ENCODE results near the gene KRTAP5-5. TPM values are rescaled to one million over a fixed set of nuclear protein-coding genes. Genes with fewer than 3 reads are reported as not detected.

The KRTAP5-5 gene
- total and polyA plus RNA-seq, 2 of the 13 experiments (the other 11 are each of a cell fraction or from before 2014, with no cell fraction given): not detected

DNA sequence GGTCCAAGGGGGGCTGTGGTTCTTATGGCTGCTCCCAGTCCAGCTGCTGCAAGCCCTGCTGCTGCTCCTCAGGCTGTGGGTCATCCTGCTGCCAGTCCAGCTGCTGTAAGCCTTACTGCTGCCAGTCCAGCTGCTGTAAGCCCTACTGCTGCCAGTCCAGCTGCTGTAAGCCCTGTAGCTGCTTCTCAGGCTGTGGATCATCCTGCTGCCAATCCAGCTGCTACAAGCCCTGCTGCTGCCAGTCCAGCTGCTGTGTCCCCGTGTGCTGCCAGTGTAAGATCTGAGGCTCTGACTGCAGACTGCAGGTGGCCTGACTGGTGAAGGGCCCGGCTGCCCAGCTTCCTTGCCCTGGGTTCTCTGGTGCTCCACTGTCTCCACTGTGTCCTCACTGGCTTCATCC, 696 bp downstream of the KRTAP5-5 start:
- Histone ChIP-seq H3K4me1 (ENCODE audit: insufficient read depth, low read length) (no peaks in the 10 kb centered on the region), H3K36me3 (replicated peaks in 1 of 2; ENCODE audit: control insufficient read depth in 1 of 2, insufficient read depth in 2 of 2, low read length in 2 of 2) (no peaks in the 10 kb centered on the region), H3K79me2 (ENCODE audit: insufficient read depth, low read length) (no peaks in the 10 kb centered on the region), H4K20me1 (ENCODE audit: insufficient read depth, low read length) (no peaks in the 10 kb centered on the region), H3K4me2 (ENCODE audit: low read depth, low read length) (no peak overlapping the region), H3K9ac (ENCODE audit: insufficient read depth, low read depth, low read length) (no peak overlapping the region), H3K4me3 (replicated peaks in 1 of 3; ENCODE audit: insufficient read depth in 1 of 3, low read depth in 2 of 3, low read length in 3 of 3) (no peak overlapping the region), H3K9me3 (ENCODE audit: low read length) (no peaks in the 10 kb centered on the region), H2AFZ (ENCODE audit: low read length) (no peak overlapping the region), H3K27ac (ENCODE audit: extremely low read length, insufficient read depth, low read length) (no peak overlapping the region), H3K27me3 (ENCODE audit: control insufficient read depth in 1 of 2, insufficient read depth in 2 of 2, low read length in 2 of 2) (peaks cover 14 to 71% of the 10 kb centered on the region in 2 experiments)
- ChIA-PET POLR2A (no interaction called here), CTCF (ENCODE audit: low intra/inter-chr PET ratio, low total read pairs) (no interaction called here)
- intact Hi-C loops (cut with micrococcal nuclease; ENCODE audit: unreplicated experiment): no loop called here
- FAIRE-seq (no peak), ATAC-seq (no peak), DNase-seq (ENCODE audit: low spot score) (no peak)
- BruUV-seq (replicated peaks): no TSS peak
- in situ Hi-C loops (cut with HindIII; ENCODE audit: extremely low pct_ligation_motif_present, low pct_unique_long_range_greater_than_20kb): no loop called here
- no CpG with 5 or more reads among the region's 2 CpGs for WGBS (ENCODE audit: low lambda C conversion rate)
- no peak for TF ChIP-seq RORA (CRISPR knock-in tag; IDR thresholded peaks at IDR 0.05)
- no peak for TF ChIP-seq ZNF251 (CRISPR knock-in tag; IDR thresholded peaks at IDR 0.05)
- no peak for TF ChIP-seq PCBP1 (IDR thresholded peaks at IDR 0.05; ENCODE audit: borderline replicate concordance, low read depth, low read length)
- no peak for TF ChIP-seq ZC3H13 (CRISPR knock-in tag; IDR thresholded peaks at IDR 0.05)
- TF ChIP-seq, protein P1, sequence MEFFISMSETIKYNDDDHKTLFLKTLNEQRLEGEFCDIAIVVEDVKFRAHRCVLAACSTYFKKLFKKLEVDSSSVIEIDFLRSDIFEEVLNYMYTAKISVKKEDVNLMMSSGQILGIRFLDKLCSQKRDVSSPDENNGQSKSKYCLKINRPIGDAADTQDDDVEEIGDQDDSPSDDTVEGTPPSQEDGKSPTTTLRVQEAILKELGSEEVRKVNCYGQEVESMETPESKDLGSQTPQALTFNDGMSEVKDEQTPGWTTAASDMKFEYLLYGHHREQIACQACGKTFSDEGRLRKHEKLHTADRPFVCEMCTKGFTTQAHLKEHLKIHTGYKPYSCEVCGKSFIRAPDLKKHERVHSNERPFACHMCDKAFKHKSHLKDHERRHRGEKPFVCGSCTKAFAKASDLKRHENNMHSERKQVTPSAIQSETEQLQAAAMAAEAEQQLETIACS (CRISPR knock-in tag; IDR thresholded peaks at IDR 0.05): no peak
- TF ChIP-seq ZIK1 (CRISPR knock-in tag; IDR thresholded peaks at IDR 0.05; ENCODE audit: borderline replicate concordance, low read depth): no peak

DNA sequence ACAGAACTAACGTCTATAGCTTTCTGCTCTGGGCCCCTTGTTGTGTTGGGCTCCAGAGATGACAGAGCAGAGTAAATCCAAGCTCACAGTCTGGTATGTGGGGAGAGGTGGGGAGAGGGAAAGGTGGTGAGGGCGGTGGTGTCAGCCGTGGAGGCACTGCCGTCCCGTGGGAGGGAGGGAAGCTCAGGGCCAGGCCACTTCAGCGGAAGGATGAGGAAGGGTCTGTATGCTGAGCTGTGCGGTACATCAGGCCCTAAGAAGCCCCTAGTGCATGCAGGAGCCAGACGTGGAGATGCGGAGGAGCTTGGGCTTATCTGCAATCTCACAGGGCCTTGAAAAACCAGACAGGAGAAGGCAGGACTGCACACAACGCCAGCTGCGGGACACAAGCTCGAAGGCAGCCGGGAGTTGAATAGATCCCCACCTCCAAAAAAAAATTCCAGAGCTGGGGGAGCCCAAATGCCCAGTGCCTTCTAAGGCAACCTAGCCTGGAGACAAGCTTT, 1.5 kb downstream of the KRTAP5-5 start:
- H3K4me1 ChIP-seq (ENCODE audit: insufficient read depth, low read length): no peaks in the 10 kb centered on the region
- H3K9me3 ChIP-seq (ENCODE audit: low read length): no peaks in the 10 kb centered on the region
- no peaks in the 10 kb centered on the region for H4K20me1 ChIP-seq (ENCODE audit: insufficient read depth, low read length)
- ATAC-seq (no peak), DNase-seq (ENCODE audit: low spot score) (no peak), FAIRE-seq (no peak)
- in situ Hi-C loops (cut with HindIII; ENCODE audit: extremely low pct_ligation_motif_present, low pct_unique_long_range_greater_than_20kb): no loop called here
- H3K27me3 ChIP-seq (ENCODE audit: control insufficient read depth in 1 of 2, insufficient read depth in 2 of 2, low read length in 2 of 2): peaks cover 14 to 67% of the 10 kb centered on the region in 2 experiments
- intact Hi-C loops (cut with micrococcal nuclease; ENCODE audit: unreplicated experiment): no loop called here
- no peak overlapping the region for H3K4me3 ChIP-seq (replicated peaks in 1 of 3; ENCODE audit: insufficient read depth in 1 of 3, low read depth in 2 of 3, low read length in 3 of 3)
- ChIA-PET CTCF (ENCODE audit: low intra/inter-chr PET ratio, low total read pairs) (no interaction called here), POLR2A (no interaction called here)
- no peak overlapping the region for H2AFZ ChIP-seq (ENCODE audit: low read length)
- H3K27ac ChIP-seq (ENCODE audit: extremely low read length, insufficient read depth, low read length): no peak overlapping the region
- no TSS peak for BruUV-seq (replicated peaks)
- no peak overlapping the region for H3K4me2 ChIP-seq (ENCODE audit: low read depth, low read length)
- TF ChIP-seq HNRNPK (IDR thresholded peaks at IDR 0.05; ENCODE audit: low read depth, low read length, poor library complexity, severe bottlenecking) (no peak), ZNF264 (CRISPR knock-in tag; IDR thresholded peaks at IDR 0.05) (no peak), ZNF343 (CRISPR knock-in tag; IDR thresholded peaks at IDR 0.05) (no peak), KLF6 (CRISPR knock-in tag; IDR thresholded peaks at IDR 0.05) (no peak), ZSCAN12 (CRISPR knock-in tag; IDR thresholded peaks at IDR 0.05) (no peak), TBL1XR1 (IDR thresholded peaks at IDR 0.05; ENCODE audit: borderline replicate concordance, low read length, partially characterized antibody) (no peak), ZNF335 (CRISPR knock-in tag; IDR thresholded peaks at IDR 0.05) (no peak), SOX6 (IDR thresholded peaks at IDR 0.05) (no peak), SOX6 (CRISPR knock-in tag; IDR thresholded peaks at IDR 0.05) (no peak), MAZ (IDR thresholded peaks at IDR 0.05; ENCODE audit: borderline replicate concordance, low read depth, low read length) (no peak), MAZ (CRISPR knock-in tag; IDR thresholded peaks at IDR 0.05; ENCODE audit: low read depth) (no peak)
- TF ChIP-seq, protein P2, sequence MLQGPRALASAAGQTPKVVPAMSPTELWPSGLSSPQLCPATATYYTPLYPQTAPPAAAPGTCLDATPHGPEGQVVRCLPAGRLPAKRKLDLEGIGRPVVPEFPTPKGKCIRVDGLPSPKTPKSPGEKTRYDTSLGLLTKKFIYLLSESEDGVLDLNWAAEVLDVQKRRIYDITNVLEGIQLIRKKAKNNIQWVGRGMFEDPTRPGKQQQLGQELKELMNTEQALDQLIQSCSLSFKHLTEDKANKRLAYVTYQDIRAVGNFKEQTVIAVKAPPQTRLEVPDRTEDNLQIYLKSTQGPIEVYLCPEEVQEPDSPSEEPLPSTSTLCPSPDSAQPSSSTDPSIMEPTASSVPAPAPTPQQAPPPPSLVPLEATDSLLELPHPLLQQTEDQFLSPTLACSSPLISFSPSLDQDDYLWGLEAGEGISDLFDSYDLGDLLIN (CRISPR knock-in tag; IDR thresholded peaks at IDR 0.05; ENCODE audit: borderline replicate concordance): no peak
- TF ChIP-seq, protein P3, sequence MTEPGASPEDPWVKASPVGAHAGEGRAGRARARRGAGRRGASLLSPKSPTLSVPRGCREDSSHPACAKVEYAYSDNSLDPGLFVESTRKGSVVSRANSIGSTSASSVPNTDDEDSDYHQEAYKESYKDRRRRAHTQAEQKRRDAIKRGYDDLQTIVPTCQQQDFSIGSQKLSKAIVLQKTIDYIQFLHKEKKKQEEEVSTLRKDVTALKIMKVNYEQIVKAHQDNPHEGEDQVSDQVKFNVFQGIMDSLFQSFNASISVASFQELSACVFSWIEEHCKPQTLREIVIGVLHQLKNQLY (CRISPR knock-in tag; IDR thresholded peaks at IDR 0.05): no peak
- no peaks in the 10 kb centered on the region for H3K36me3 ChIP-seq (replicated peaks in 1 of 2; ENCODE audit: control insufficient read depth in 1 of 2, insufficient read depth in 2 of 2, low read length in 2 of 2)
- 24% methylated on average over 13 of the region's 13 CpGs for WGBS (ENCODE audit: low lambda C conversion rate)
- no peaks in the 10 kb centered on the region for H3K79me2 ChIP-seq (ENCODE audit: insufficient read depth, low read length)
- H3K9ac ChIP-seq (ENCODE audit: insufficient read depth, low read depth, low read length): no peak overlapping the region
